Hepatic stellate cell (primary cell): ENCODE data around the gene ANO9.

Experiments used
- DNase-seq: peaks from one replicate; pipeline ENCODE4 v3.0.0; 2011; ENCODE audit warnings: low spot score

ANO9 gene

GRCh38 chr11:381501-382072, 60.2 kb downstream of the ANO9 start:
- DNase-seq, result no peak

- no peak for DNase-seq
Measured at GRCh38 chr11:380996-381395, 60.8 kb downstream of the ANO9 start.

GRCh38 chr11:380491-380890, 61.3 kb downstream of the ANO9 start:
- DNase-seq, result no peak

- no peak for DNase-seq
Measured at GRCh38 chr11:380095-380480, 61.7 kb downstream of the ANO9 start.

GRCh38 chr11:379205-380094, 62.4 kb downstream of the ANO9 start:
- DNase-seq, result no peak

GRCh38 chr11:377883-378500, 63.8 kb downstream of the ANO9 start:
- DNase-seq, result no peak

GRCh38 chr11:377174-377865, 64.5 kb downstream of the ANO9 start:
- no peak for DNase-seq

- no peak for DNase-seq
Measured at GRCh38 chr11:376531-377173, 65.2 kb downstream of the ANO9 start.

GRCh38 chr11:375065-376025, 66.5 kb downstream of the ANO9 start:
- DNase-seq, result no peak

- no peak for DNase-seq
Measured at GRCh38 chr11:373716-374551, 67.9 kb downstream of the ANO9 start.

- DNase-seq, result no peak
Measured at GRCh38 chr11:372809-373715, 68.7 kb downstream of the ANO9 start.

- DNase-seq, result no peak
Measured at GRCh38 chr11:371716-372590, 69.9 kb downstream of the ANO9 start.

- DNase-seq, result no peak
Measured at GRCh38 chr11:371051-371450, 70.8 kb downstream of the ANO9 start.

GRCh38 chr11:370070-370941, 71.5 kb downstream of the ANO9 start:
- DNase-seq, result no peak

GRCh38 chr11:369336-370018, 72.3 kb downstream of the ANO9 start, which contains the start of gene B4GALNT4:
TSS of gene B4GALNT4 (plus strand) at chr11:369499. CDS start at chr11:369804, 305 bp downstream.
- DNase-seq, result peak; percentile 60
